Neural crest cell (in vitro differentiated cells): ENCODE results near the gene MYO5C. TPM values are rescaled to one million over a fixed set of nuclear protein-coding genes. Genes with fewer than 3 reads are reported as not detected.

ENCODE experiments used
- DNase-seq: peaks from one replicate; pipeline ENCODE4 v3.0.0; 2021; ENCODE audit warnings: low read depth, mixed read lengths, low spot score
- H3K27ac Mint-ChIP-seq: one replicate; pipeline ENCODE4 v1.8.0; 2021; ENCODE audit warnings: mild to moderate bottlenecking, mixed read lengths; ENCODE audit not compliant: unreplicated experiment
- H3K27me3 Mint-ChIP-seq: 2 replicates; pipeline ENCODE4 v1.8.0; 2021; ENCODE audit warnings: low read depth, mild to moderate bottlenecking, mixed read lengths
- H3K36me3 Mint-ChIP-seq: 2 replicates; pipeline ENCODE4 v1.8.0; 2021; ENCODE audit warnings: low read depth, mild to moderate bottlenecking, mixed read lengths
- H3K4me1 Mint-ChIP-seq: 2 replicates; pipeline ENCODE4 v1.8.0; 2021; ENCODE audit warnings: mixed read lengths
- H3K4me3 Mint-ChIP-seq: one replicate; pipeline ENCODE4 v1.8.0; 2021; ENCODE audit warnings: mild to moderate bottlenecking, mixed read lengths
- H3K9me3 Mint-ChIP-seq: 2 replicates; pipeline ENCODE4 v1.8.0; 2021; ENCODE audit warnings: mixed read lengths
- CTCF ChIP-seq: fragments of 200-600 bp; sonication (generic); conservative IDR thresholded peaks from 2 replicates; pipeline ENCODE4 v1.5.0; 2021; ENCODE audit warnings: antibody characterized with exemption, mild to moderate bottlenecking
- total RNA-seq: library from RNA; stranded (reverse); gene quantifications from 2 replicates; pipeline ENCODE4 v1.2.1, GENCODE V29; 2021

Gene MYO5C
- total RNA-seq, 1 donor from 2014 or later: 7.7 TPM

GRCh38 chr15:52207191-52207590 lies 88.4 kb downstream of the MYO5C start:
- Mint-ChIP-seq H3K27me3 (no peaks in the 10 kb centered on the region), H3K4me3 (no peak overlapping the region), H3K9me3 (no peaks in the 10 kb centered on the region), H3K27ac (no peak overlapping the region), H3K36me3 (peaks cover 2% of the 10 kb centered on the region), H3K4me1 (no peaks in the 10 kb centered on the region)
- TF ChIP-seq CTCF: no peak
- DNase-seq: no peak

- H3K27ac Mint-ChIP-seq: no peak overlapping the region
Measured at GRCh38 chr15:52206446-52206845, 89.2 kb downstream of the MYO5C start.

GRCh38 chr15:52204657-52205056 lies 90.9 kb downstream of the MYO5C start:
- no peaks in the 10 kb centered on the region for H3K9me3 Mint-ChIP-seq
- DNase-seq: no peak
- H3K27ac Mint-ChIP-seq: no peak overlapping the region
- H3K4me1 Mint-ChIP-seq: peaks cover 5% of the 10 kb centered on the region
- TF ChIP-seq CTCF: no peak
- H3K36me3 Mint-ChIP-seq: peaks cover 5% of the 10 kb centered on the region
- H3K27me3 Mint-ChIP-seq: no peaks in the 10 kb centered on the region
- H3K4me3 Mint-ChIP-seq: no peak overlapping the region

More at GRCh38 chr15:52206446-52206845, 89.2 kb downstream of the MYO5C start:
- Mint-ChIP-seq H3K36me3 (peaks cover 2% of the 10 kb centered on the region), H3K4me3 (no peak overlapping the region), H3K27me3 (no peaks in the 10 kb centered on the region), H3K9me3 (no peaks in the 10 kb centered on the region), H3K4me1 (no peaks in the 10 kb centered on the region)
- DNase-seq: no peak
- no peak for TF ChIP-seq CTCF

- no peak for DNase-seq
- no peak overlapping the region for H3K27ac Mint-ChIP-seq
- TF ChIP-seq CTCF: no peak
- H3K4me1 Mint-ChIP-seq: peaks cover 5% of the 10 kb centered on the region
- H3K9me3 Mint-ChIP-seq: no peaks in the 10 kb centered on the region
- H3K27me3 Mint-ChIP-seq: no peaks in the 10 kb centered on the region
- H3K4me3 Mint-ChIP-seq: no peak overlapping the region
- peaks cover 5% of the 10 kb centered on the region for H3K36me3 Mint-ChIP-seq
Measured at GRCh38 chr15:52200831-52201365, 94.7 kb downstream of the MYO5C start.

GRCh38 chr15:52199271-52199670 lies 96.3 kb downstream of the MYO5C start:
- H3K4me1 Mint-ChIP-seq: peaks cover 5% of the 10 kb centered on the region
- H3K9me3 Mint-ChIP-seq: no peaks in the 10 kb centered on the region
- TF ChIP-seq CTCF: no peak
- no peak overlapping the region for H3K27ac Mint-ChIP-seq
- H3K36me3 Mint-ChIP-seq: peaks cover 2% of the 10 kb centered on the region
- no peaks in the 10 kb centered on the region for H3K27me3 Mint-ChIP-seq
- H3K4me3 Mint-ChIP-seq: no peak overlapping the region
- DNase-seq: no peak

GRCh38 chr15:52196891-52197290 lies 98.7 kb downstream of the MYO5C start:
- H3K36me3 Mint-ChIP-seq: peaks cover 2% of the 10 kb centered on the region
- H3K4me3 Mint-ChIP-seq: no peak overlapping the region
- no peak for DNase-seq
- H3K9me3 Mint-ChIP-seq: no peaks in the 10 kb centered on the region
- no peaks in the 10 kb centered on the region for H3K27me3 Mint-ChIP-seq
- TF ChIP-seq CTCF: no peak
- no peak overlapping the region for H3K27ac Mint-ChIP-seq
- peaks cover 5% of the 10 kb centered on the region for H3K4me1 Mint-ChIP-seq
